ENCODE measurements around the gene KPNB1.

DNA sequence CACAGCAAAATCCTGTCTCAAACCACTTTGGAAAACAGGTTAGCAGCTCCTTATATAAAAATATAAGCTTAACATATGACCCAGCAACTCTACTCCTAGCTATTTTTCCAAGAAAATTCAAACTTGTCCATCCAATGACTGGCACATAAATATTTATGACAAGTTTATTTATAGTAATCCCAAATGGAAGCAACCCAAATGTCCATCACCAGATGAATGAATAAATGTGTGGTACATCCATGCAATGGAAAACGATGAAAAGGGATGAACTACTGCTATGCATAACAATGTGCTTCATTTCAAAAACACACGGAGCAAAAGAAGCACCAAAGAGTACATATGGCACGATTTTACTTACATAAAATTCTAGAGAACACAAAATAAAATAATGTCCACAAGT is 9.6 kb upstream of the KPNB1 start:
- TF ChIP-seq POLR2A (IDR thresholded peaks at IDR 0.05; ENCODE audit: low read depth): no peak
- TF ChIP-seq EP300 (IDR thresholded peaks at IDR 0.05): no peak
